IMR-90 (cell line): Measurements from ENCODE around the gene CGNL1. TPM values are rescaled to one million over a fixed set of nuclear protein-coding genes. Genes with fewer than 3 reads are reported as not detected.

Experiments used
- ATAC-seq: fragments of 200-7000 bp; cut with Tn5 transposase; 2 replicates; pipeline ENCODE4 v1.9.1; 2020; ENCODE audit warnings: low read depth, mild to moderate bottlenecking, moderate library complexity
- BruUV-seq: library from RNA; stranded (reverse); fragments of 400-500 nt; replicated peaks from 2 replicates; lab custom pipeline; 2021; lab: Mats Ljungman, UMichigan
- CTCF ChIA-PET: fragments of 300-600 bp; formaldehyde crosslinking; extraction: SDS; loops from one replicate; lab custom pipeline; 2021; ENCODE audit warnings: antibody characterized with exemption; lab: Yijun Ruan, JAX
- POLR2A ChIA-PET: fragments of 300-600 bp; sonication (Branson Sonifier 250); formaldehyde crosslinking; loops from one replicate; lab custom pipeline; 2022; ENCODE audit warnings: antibody characterized with exemption; ENCODE audit not compliant: unreplicated experiment; lab: Charles Lee
- DNase-seq: peaks from one replicate; pipeline ENCODE4 v3.0.0; 2013
- H2AFZ ChIP-seq: replicated peaks from 2 replicates; pipeline ENCODE3; 2013; ENCODE audit warnings: low read length, mild to moderate bottlenecking; ENCODE audit not compliant: poor library complexity
- H2AK5ac ChIP-seq: 2 replicates; pipeline ENCODE4 v1.6.1; 2013; ENCODE audit warnings: low read depth, low read length, inconsistent platforms
- H2AK9ac ChIP-seq: replicated peaks from 2 replicates; pipeline ENCODE3; 2013; ENCODE audit warnings: mild to moderate bottlenecking, low read depth, low read length, moderate library complexity; ENCODE audit not compliant: poor library complexity
- H2BK120ac ChIP-seq: 2 replicates; pipeline ENCODE4 v1.6.1; 2013; ENCODE audit warnings: low read depth, low read length, inconsistent platforms
- H2BK15ac ChIP-seq: 3 replicates; pipeline ENCODE4 v1.6.1; 2013; ENCODE audit warnings: low read depth, low read length, inconsistent platforms
- H2BK20ac ChIP-seq: 2 replicates; pipeline ENCODE4 v1.6.1; 2013; ENCODE audit warnings: low read depth, mild to moderate bottlenecking, inconsistent platforms, low read length, moderate library complexity
- H2BK5ac ChIP-seq: 2 replicates; pipeline ENCODE4 v1.6.1; 2013; ENCODE audit warnings: mild to moderate bottlenecking, low read depth, low read length, inconsistent platforms; ENCODE audit not compliant: poor library complexity, severe bottlenecking
- H3K14ac ChIP-seq: replicated peaks from 2 replicates; pipeline ENCODE4 v1.6.1; 2013; ENCODE audit warnings: low read depth, low read length, inconsistent platforms
- H3K18ac ChIP-seq: 2 replicates; pipeline ENCODE4 v1.6.1; 2013; ENCODE audit warnings: low read depth, low read length, control low read depth
- H3K23ac ChIP-seq: 2 replicates; pipeline ENCODE4 v1.6.1; 2013; ENCODE audit warnings: low read depth, low read length, inconsistent platforms
- H3K27ac ChIP-seq: 2 replicates; pipeline ENCODE4 v1.5.1; 2013; ENCODE audit warnings: mild to moderate bottlenecking, control low read depth, low read length; ENCODE audit not compliant: insufficient read depth
- H3K27me3 ChIP-seq: 2 replicates; pipeline ENCODE4 v1.6.1; 2013; ENCODE audit warnings: low read length; ENCODE audit not compliant: control insufficient read depth, insufficient read depth
- H3K36me3 ChIP-seq: 2 replicates; pipeline ENCODE4 v1.6.1; 2013; ENCODE audit warnings: low read length, mixed read lengths; ENCODE audit not compliant: control insufficient read depth, insufficient read depth
- H3K4ac ChIP-seq: 2 replicates; pipeline ENCODE4 v1.6.1; 2013; ENCODE audit warnings: low read depth, low read length, inconsistent platforms
- H3K4me1 ChIP-seq: 2 replicates; pipeline ENCODE4 v1.6.1; 2013; ENCODE audit warnings: low read length, mixed read lengths; ENCODE audit not compliant: control insufficient read depth, insufficient read depth
- H3K4me2 ChIP-seq: 2 replicates; pipeline ENCODE4 v1.6.1; 2013; ENCODE audit warnings: low read depth, mild to moderate bottlenecking, control low read depth, low read length, moderate library complexity
- H3K4me3 ChIP-seq: 2 replicates; pipeline ENCODE4 v1.5.1; 2013; ENCODE audit warnings: low read depth, mild to moderate bottlenecking, control low read depth, low read length, moderate library complexity; ENCODE audit not compliant: insufficient read depth
- H3K56ac ChIP-seq: 2 replicates; pipeline ENCODE4 v1.6.1; 2013; ENCODE audit warnings: low read length, inconsistent platforms; ENCODE audit not compliant: insufficient read depth; ENCODE audit errors: extremely low read depth
- H3K79me1 ChIP-seq, 2 experiments: 2 replicates each; pipeline ENCODE4 v1.6.1; 2013; ENCODE audit warnings: low read length in 2 of 2, inconsistent platforms in 1 of 2, low read depth in 1 of 2
- H3K9ac ChIP-seq: 2 replicates; pipeline ENCODE4 v1.6.1; 2013; ENCODE audit warnings: low read depth, low read length, control low read depth
- H3K9me1 ChIP-seq: 2 replicates; pipeline ENCODE4 v1.6.1; 2013; ENCODE audit warnings: low read length, inconsistent platforms; ENCODE audit not compliant: insufficient read depth
- H3K9me3 ChIP-seq: 2 replicates; pipeline ENCODE4 v1.6.1; 2013; ENCODE audit warnings: low read length; ENCODE audit not compliant: control insufficient read depth, insufficient read depth
- H4K20me1 ChIP-seq: 2 replicates; pipeline ENCODE4 v1.6.1; 2013; ENCODE audit warnings: low read length, inconsistent platforms; ENCODE audit not compliant: insufficient read depth
- H4K5ac ChIP-seq: 2 replicates; pipeline ENCODE4 v1.6.1; 2013; ENCODE audit warnings: mild to moderate bottlenecking, low read depth, low read length, control low read depth
- H4K8ac ChIP-seq, 2 experiments: 2 replicates each; pipeline ENCODE4 v1.6.1; 2013; ENCODE audit warnings: low read depth in 2 of 2, low read length in 2 of 2, control low read depth in 1 of 2, inconsistent platforms in 1 of 2
- H4K91ac ChIP-seq: 2 replicates; pipeline ENCODE4 v1.6.1; 2013; ENCODE audit warnings: low read depth, low read length, inconsistent platforms; ENCODE audit not compliant: insufficient read depth
- BHLHE40 ChIP-seq: fragments of 150-350 bp; IDR thresholded peaks from 2 replicates; pipeline ENCODE4 v1.6.1; 2016; ENCODE audit warnings: mild to moderate bottlenecking, low read depth, low read length
- CEBPB ChIP-seq: IDR thresholded peaks from 2 replicates; pipeline ENCODE4 v1.6.1; 2012; ENCODE audit warnings: low read depth, low read length, improper control_type of control experiment
- CHD1 ChIP-seq: IDR thresholded peaks from 2 replicates; pipeline ENCODE4 v1.6.1; 2012; ENCODE audit warnings: low read depth, low read length, improper control_type of control experiment
- CTCF ChIP-seq: conservative IDR thresholded peaks from 2 replicates; pipeline ENCODE4 v1.5.1; 2012; ENCODE audit warnings: mild to moderate bottlenecking, low read depth, low read length, improper control_type of control experiment
- FOS ChIP-seq: fragments of 150-350 bp; IDR thresholded peaks from 2 replicates; pipeline ENCODE4 v1.6.1; 2016; ENCODE audit warnings: low read depth, low read length
- MAFK ChIP-seq: IDR thresholded peaks from 2 replicates; pipeline ENCODE4 v1.6.1; 2012; ENCODE audit warnings: low read depth, low read length, improper control_type of control experiment
- MAZ ChIP-seq: IDR thresholded peaks from 2 replicates; pipeline ENCODE4 v1.6.1; 2012; ENCODE audit warnings: low read depth, mild to moderate bottlenecking, low read length, improper control_type of control experiment, moderate library complexity, borderline replicate concordance
- MXI1 ChIP-seq: IDR thresholded peaks from 2 replicates; pipeline ENCODE4 v1.6.1; 2012; ENCODE audit warnings: low read depth, mild to moderate bottlenecking, low read length, moderate library complexity, borderline replicate concordance
- NFE2L2 ChIP-seq: fragments of 150-350 bp; IDR thresholded peaks from 2 replicates; pipeline ENCODE4 v1.6.1; 2016; ENCODE audit warnings: low read depth, mild to moderate bottlenecking, low read length
- POLR2A ChIP-seq: IDR thresholded peaks from 2 replicates; pipeline ENCODE4 v1.6.1; 2012; ENCODE audit warnings: mild to moderate bottlenecking, low read depth, low read length
- RAD21 ChIP-seq: IDR thresholded peaks from 2 replicates; pipeline ENCODE4 v1.6.1; 2012; ENCODE audit warnings: low read length, improper control_type of control experiment
- RCOR1 ChIP-seq: IDR thresholded peaks from 2 replicates; pipeline ENCODE4 v1.6.1; 2012; ENCODE audit warnings: mild to moderate bottlenecking, low read length, improper control_type of control experiment; ENCODE audit not compliant: insufficient replicate concordance
- RFX5 ChIP-seq: IDR thresholded peaks from 2 replicates; pipeline ENCODE4 v1.8.0; 2012; ENCODE audit warnings: low read depth, mild to moderate bottlenecking, low read length, moderate library complexity
- SMC3 ChIP-seq: fragments of 150-350 bp; IDR thresholded peaks from 2 replicates; pipeline ENCODE4 v1.6.1; 2016; ENCODE audit warnings: low read depth, mild to moderate bottlenecking, antibody characterized with exemption, low read length, moderate library complexity
- USF2 ChIP-seq: fragments of 150-350 bp; IDR thresholded peaks from 2 replicates; pipeline ENCODE4 v1.6.1; 2017; ENCODE audit warnings: mild to moderate bottlenecking, antibody characterized with exemption, low read length, low read depth
- WGBS, 2 experiments: methylation state at CpG; one replicate each; pipeline versions ENCODE4 v1.1.5 to v1.1.7; 2013; ENCODE audit warnings: missing lambda C conversion rate in 2 of 2; ENCODE audit not compliant: insufficient read length in 1 of 2; ENCODE audit errors: extremely low coverage in 2 of 2; 5-methylcytosine and 5-hydroxymethylcytosine counted together
- dilution Hi-C: fragments of 300-500 bp; cut with HindIII; formaldehyde crosslinking; loops from one replicate; pipeline ENCODE4 v1.14.3; 2018; ENCODE audit warnings: low sequenced_read_pairs; ENCODE audit not compliant: unreplicated experiment
- in situ Hi-C: fragments of 300-500 bp; cut with MboI; formaldehyde crosslinking; loops from 3 replicates; pipeline ENCODE4 v1.14.3; 2019; ENCODE audit warnings: low sequenced_read_pairs, inconsistent platforms, mixed read lengths
- intact Hi-C: fragments of 100-400 bp; cut with micrococcal nuclease; formaldehyde crosslinking; loops from 2 replicates; pipeline ENCODE4 v1.10.0; 2022
- polyA plus RNA-seq, 3 experiments: library from polyadenylated mRNA; depleted of rRNA; stranded (reverse); fragments of >200 nt; gene quantifications; 2 replicates each; pipeline ENCODE4 v1.2.3, GENCODE V29; 2012; ENCODE audit warnings: low replicate concordance in 1 of 3
- total RNA-seq: library from RNA; depleted of rRNA; stranded (reverse); fragments of >200 nt; gene quantifications from 2 replicates; pipeline ENCODE4 v1.2.3, GENCODE V29; 2012
- TF ChIP-seq, protein P1 (sequence below): fragments of 150-350 bp; IDR thresholded peaks from 2 replicates; pipeline ENCODE4 v1.6.1; 2016; ENCODE audit warnings: low read depth, mild to moderate bottlenecking, low read length, moderate library complexity, borderline replicate concordance

Gene CGNL1
- total and polyA plus RNA-seq, 2 of the 4 experiments (the other 2 are of a cell fraction) = 0.07 to 0.18 TPM

GRCh38 chr15:57401546-57401945 lies 25.2 kb downstream of the CGNL1 start:
- H3K27ac ChIP-seq = no peak overlapping the region
- TF ChIP-seq CTCF = no peak
- TF ChIP-seq NFE2L2 = no peak
- TF ChIP-seq RCOR1 = no peak
- no peak for TF ChIP-seq MAZ
- TF ChIP-seq, protein P1, sequence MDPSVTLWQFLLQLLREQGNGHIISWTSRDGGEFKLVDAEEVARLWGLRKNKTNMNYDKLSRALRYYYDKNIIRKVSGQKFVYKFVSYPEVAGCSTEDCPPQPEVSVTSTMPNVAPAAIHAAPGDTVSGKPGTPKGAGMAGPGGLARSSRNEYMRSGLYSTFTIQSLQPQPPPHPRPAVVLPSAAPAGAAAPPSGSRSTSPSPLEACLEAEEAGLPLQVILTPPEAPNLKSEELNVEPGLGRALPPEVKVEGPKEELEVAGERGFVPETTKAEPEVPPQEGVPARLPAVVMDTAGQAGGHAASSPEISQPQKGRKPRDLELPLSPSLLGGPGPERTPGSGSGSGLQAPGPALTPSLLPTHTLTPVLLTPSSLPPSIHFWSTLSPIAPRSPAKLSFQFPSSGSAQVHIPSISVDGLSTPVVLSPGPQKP = no peak
- no peak for TF ChIP-seq RAD21
- TF ChIP-seq MAFK = no peak
- TF ChIP-seq CEBPB = no peak
- TF ChIP-seq USF2 = no peak
- TF ChIP-seq CHD1 = no peak
- TF ChIP-seq FOS = no peak
- no peak for TF ChIP-seq MXI1
- no peak for TF ChIP-seq BHLHE40
- TF ChIP-seq POLR2A = no peak
- TF ChIP-seq RFX5 = no peak
- no peak for TF ChIP-seq SMC3
- ATAC-seq (no peak), DNase-seq (no peak)
- H2BK20ac ChIP-seq = no peak overlapping the region
- H3K9me1 ChIP-seq = no peaks in the 10 kb centered on the region
- no peak overlapping the region for H3K23ac ChIP-seq
- H4K8ac ChIP-seq = no peak overlapping the region
- no peak overlapping the region for H3K4ac ChIP-seq
- no peaks in the 10 kb centered on the region for H4K20me1 ChIP-seq
- H3K4me3 ChIP-seq = no peak overlapping the region
- no TSS peak for BruUV-seq
- no peak overlapping the region for H2BK120ac ChIP-seq
- ChIA-PET POLR2A (no interaction called here), CTCF (no interaction called here)
- no peaks in the 10 kb centered on the region for H3K9me3 ChIP-seq
- no peaks in the 10 kb centered on the region for H3K4me1 ChIP-seq
- H2AFZ ChIP-seq = no peak overlapping the region
- no peak overlapping the region for H2AK9ac ChIP-seq
- no peak overlapping the region for H2AK5ac ChIP-seq
- no peak overlapping the region for H4K5ac ChIP-seq
- in situ Hi-C loops = no loop called here
- dilution Hi-C loops = no loop called here
- no peak overlapping the region for H3K9ac ChIP-seq
- H3K36me3 ChIP-seq = no peaks in the 10 kb centered on the region
- H3K14ac ChIP-seq = no peak overlapping the region
- H4K91ac ChIP-seq = no peak overlapping the region
- H3K56ac ChIP-seq = no peak overlapping the region
- WGBS, 2 experiments = no CpG with 5 or more reads among the region's 1 CpG
- no peak overlapping the region for H3K4me2 ChIP-seq
- intact Hi-C loops = no loop called here
- H3K18ac ChIP-seq = no peak overlapping the region
- H3K27me3 ChIP-seq = peaks cover 14% of the 10 kb centered on the region
- no peak overlapping the region for H2BK5ac ChIP-seq
- no peak overlapping the region for H2BK15ac ChIP-seq
- H3K79me1 ChIP-seq = no peaks in the 10 kb centered on the region
